Nephron (organoid): ENCODE data around the gene OGDHL.

Source experiments
- H3K27ac Mint-ChIP-seq, 3 experiments: 2 replicates each; pipeline ENCODE4 v1.8.0; 2020; ENCODE audit warnings: mixed read lengths in 3 of 3, mild to moderate bottlenecking in 2 of 3, moderate library complexity in 1 of 3
- H3K27me3 Mint-ChIP-seq: 2 replicates; pipeline ENCODE4 v1.8.0; 2021; ENCODE audit warnings: low read depth, mild to moderate bottlenecking, moderate library complexity, mixed read lengths
- H3K36me3 Mint-ChIP-seq: 2 replicates; pipeline ENCODE4 v1.8.0; 2020; ENCODE audit warnings: low read depth, mixed read lengths
- H3K4me1 Mint-ChIP-seq: 2 replicates; pipeline ENCODE4 v1.8.0; 2020; ENCODE audit warnings: mixed read lengths
- H3K4me3 Mint-ChIP-seq, 3 experiments: 2 replicates each; pipeline ENCODE4 v1.8.0; 2020; ENCODE audit warnings: mild to moderate bottlenecking in 3 of 3, mixed read lengths in 3 of 3, moderate library complexity in 2 of 3
- H3K9me3 Mint-ChIP-seq: 2 replicates; pipeline ENCODE4 v1.8.0; 2020; ENCODE audit warnings: mixed read lengths
- CTCF ChIP-seq, 3 experiments: fragments of 200-600 bp; sonication (generic); IDR thresholded peaks; one replicate each; pipeline ENCODE4 v1.5.0; 2021; ENCODE audit warnings: antibody characterized with exemption in 3 of 3; ENCODE audit not compliant: unreplicated experiment in 3 of 3

Gene OGDHL

GRCh38 chr10:49711481-49711880 is 50.6 kb downstream of the OGDHL start:
- Mint-ChIP-seq H3K4me1 (no peaks in the 10 kb centered on the region), H3K27me3 (peaks cover 9% of the 10 kb centered on the region), H3K9me3 (peaks cover 10% of the 10 kb centered on the region), H3K36me3 (no peaks in the 10 kb centered on the region), H3K4me3 (no peak overlapping the region), H3K27ac (no peak overlapping the region)
- TF ChIP-seq CTCF (IDR thresholded peaks at IDR 0.05; ENCODE audit: unreplicated experiment in 3 of 3), result no peak

GRCh38 chr10:49710966-49711365 is 51.2 kb downstream of the OGDHL start:
- no peaks in the 10 kb centered on the region for H3K4me1 Mint-ChIP-seq
- TF ChIP-seq CTCF (IDR thresholded peaks at IDR 0.05; ENCODE audit: unreplicated experiment in 3 of 3), result no peak
- H3K9me3 Mint-ChIP-seq, result peaks cover 8% of the 10 kb centered on the region
- no peak overlapping the region for H3K4me3 Mint-ChIP-seq
- H3K27ac Mint-ChIP-seq, result no peak overlapping the region
- peaks cover 9% of the 10 kb centered on the region for H3K27me3 Mint-ChIP-seq
- no peaks in the 10 kb centered on the region for H3K36me3 Mint-ChIP-seq

- no peaks in the 10 kb centered on the region for H3K36me3 Mint-ChIP-seq
- TF ChIP-seq CTCF (IDR thresholded peaks at IDR 0.05; ENCODE audit: unreplicated experiment in 3 of 3), result no peak
- H3K27ac Mint-ChIP-seq, result no peak overlapping the region
- H3K27me3 Mint-ChIP-seq, result peaks cover 9% of the 10 kb centered on the region
- no peak overlapping the region for H3K4me3 Mint-ChIP-seq
- H3K4me1 Mint-ChIP-seq, result no peaks in the 10 kb centered on the region
- peaks cover 10% of the 10 kb centered on the region for H3K9me3 Mint-ChIP-seq
Measured at GRCh38 chr10:49709934-49710333, 52.2 kb downstream of the OGDHL start.

GRCh38 chr10:49707585-49707984 is 54.5 kb downstream of the OGDHL start:
- no peak for TF ChIP-seq CTCF (IDR thresholded peaks at IDR 0.05; ENCODE audit: unreplicated experiment in 3 of 3)
- H3K27ac Mint-ChIP-seq, result no peak overlapping the region
- H3K4me3 Mint-ChIP-seq, result no peak overlapping the region
- peaks cover 3% of the 10 kb centered on the region for H3K9me3 Mint-ChIP-seq
- no peaks in the 10 kb centered on the region for H3K36me3 Mint-ChIP-seq
- no peaks in the 10 kb centered on the region for H3K4me1 Mint-ChIP-seq
- H3K27me3 Mint-ChIP-seq, result peaks cover 9% of the 10 kb centered on the region

- Mint-ChIP-seq H3K27ac (no peak overlapping the region), H3K36me3 (no peaks in the 10 kb centered on the region), H3K4me3 (no peak overlapping the region), H3K27me3 (peaks cover 17% of the 10 kb centered on the region), H3K9me3 (peaks cover 3% of the 10 kb centered on the region), H3K4me1 (no peaks in the 10 kb centered on the region)
- no peak for TF ChIP-seq CTCF (IDR thresholded peaks at IDR 0.05; ENCODE audit: unreplicated experiment in 3 of 3)
Measured at GRCh38 chr10:49700997-49701396, 61.1 kb downstream of the OGDHL start.

- peaks cover 17% of the 10 kb centered on the region for H3K27me3 Mint-ChIP-seq
- H3K36me3 Mint-ChIP-seq, result no peaks in the 10 kb centered on the region
- no peak overlapping the region for H3K4me3 Mint-ChIP-seq
- peaks cover 3% of the 10 kb centered on the region for H3K9me3 Mint-ChIP-seq
- no peaks in the 10 kb centered on the region for H3K4me1 Mint-ChIP-seq
- H3K27ac Mint-ChIP-seq, result no peak overlapping the region
- no peak for TF ChIP-seq CTCF (IDR thresholded peaks at IDR 0.05; ENCODE audit: unreplicated experiment in 3 of 3)
Measured at GRCh38 chr10:49700211-49700610, 61.9 kb downstream of the OGDHL start.
